Measurements from ENCODE around the gene NTNG1.

Gene NTNG1

DNA sequence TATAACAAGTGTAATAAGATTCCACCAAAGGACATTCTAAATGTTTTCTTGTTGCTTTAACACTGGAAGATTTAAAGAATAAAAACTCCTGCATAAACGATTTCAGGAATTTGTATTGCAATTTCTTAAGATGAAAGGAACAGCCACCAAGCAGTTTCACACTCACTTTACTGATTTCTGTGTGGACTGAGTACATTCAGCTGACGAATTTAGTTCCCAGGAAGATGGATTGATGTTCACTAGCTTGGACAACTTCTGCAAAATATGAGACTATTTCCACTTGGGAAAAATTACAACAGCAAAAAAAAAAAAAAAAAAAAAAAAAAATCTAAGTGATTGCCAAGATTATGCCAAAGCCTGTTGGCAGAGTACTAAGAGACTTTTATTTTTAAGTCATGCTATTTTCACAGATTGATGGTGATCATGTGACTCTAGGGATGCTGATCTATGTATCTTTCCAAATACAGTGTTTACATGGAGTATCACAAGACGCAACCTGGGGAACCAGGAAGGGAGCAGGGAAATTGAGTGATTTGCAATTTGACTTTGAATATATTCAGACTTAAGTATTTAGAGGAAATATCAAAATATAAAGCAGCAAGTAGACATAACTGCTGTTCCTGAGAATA is 341.0 kb downstream of the NTNG1 start:
- 100% methylated on average over 1 of the region's 3 CpGs for WGBS (ENCODE audit: insufficient coverage)
- H3K4me3 ChIP-seq (ENCODE audit: control insufficient read depth in 1 of 7, extremely low read depth in 1 of 7, insufficient read depth in 4 of 7, low read depth in 2 of 7, low read length in 6 of 7): no peak overlapping the region
- DNase-seq: no peak
- peaks cover 0 to 13% (median 5%) of the 10 kb centered on the region in 5 experiments for H3K27me3 ChIP-seq (replicated peaks in 2 of 5; ENCODE audit: control insufficient read depth in 4 of 5, insufficient read depth in 5 of 5, low read length in 4 of 5)
- H3K9me3 ChIP-seq (ENCODE audit: control extremely low read depth in 1 of 5, control insufficient read depth in 4 of 5, insufficient read depth in 2 of 5, low read depth in 1 of 5, low read length in 4 of 5): peaks cover 0 to 2% (median 0%) of the 10 kb centered on the region in 5 experiments
- H3K4me1 ChIP-seq (ENCODE audit: control extremely low read depth in 1 of 4, control insufficient read depth in 4 of 4, insufficient read depth in 4 of 4, low read length in 3 of 4): peaks cover 2 to 8% (median 5%) of the 10 kb centered on the region in 4 experiments
- no peaks in the 10 kb centered on the region for H3K36me3 ChIP-seq (ENCODE audit: control insufficient read depth in 4 of 4, insufficient read depth in 4 of 4, low read length in 3 of 4)
- CTCF ChIA-PET: no interaction called here
- POLR2A ChIA-PET: no interaction called here
- no peak overlapping the region for H3K27ac ChIP-seq (ENCODE audit: insufficient read depth in 1 of 2, low read depth in 1 of 2, low read length in 2 of 2, poor library complexity in 1 of 2, severe bottlenecking in 2 of 2)

DNA sequence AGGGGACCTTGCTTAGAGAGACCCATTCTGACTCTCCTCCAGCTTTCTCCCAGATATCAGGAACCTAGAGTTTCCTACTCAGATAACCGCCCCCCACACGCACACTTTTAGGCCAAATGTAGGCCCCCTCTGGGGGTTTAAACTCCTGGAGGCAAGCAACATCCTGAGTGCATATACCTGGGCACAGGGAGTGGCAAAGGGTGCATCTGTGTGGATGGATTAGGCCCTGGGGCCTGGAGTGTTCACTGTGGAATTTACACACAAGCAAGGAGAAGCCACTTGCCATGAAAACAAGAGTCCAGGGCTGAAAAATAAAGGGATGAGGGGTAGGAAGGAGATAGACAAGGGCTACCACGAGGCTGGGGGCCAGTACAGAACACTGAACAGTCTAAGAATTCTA is 343.1 kb downstream of the NTNG1 start:
- 94% methylated on average over 3 of the region's 3 CpGs for WGBS (ENCODE audit: insufficient coverage)
- CTCF ChIA-PET: no interaction called here

DNA sequence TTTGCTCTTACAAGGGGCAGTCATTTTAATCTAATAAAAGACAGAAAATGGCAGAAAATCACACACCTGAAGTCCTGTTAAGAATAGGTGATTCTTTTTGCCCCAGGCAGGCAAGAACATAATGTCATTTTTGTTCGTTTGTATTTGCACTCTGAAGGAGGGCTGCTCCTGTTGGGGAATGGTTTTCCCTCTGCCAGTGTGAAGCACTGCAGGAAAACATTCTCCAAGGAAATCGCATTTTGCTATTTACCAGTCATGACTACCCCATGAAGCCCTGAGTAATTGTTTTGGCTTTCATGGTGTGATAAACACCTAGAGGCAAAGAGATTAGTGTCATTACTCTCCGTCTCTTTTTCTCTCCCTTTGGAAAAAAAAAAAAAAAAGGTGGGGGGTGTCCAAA is 345.5 kb downstream of the NTNG1 start:
- WGBS (ENCODE audit: insufficient coverage): 80% methylated on average over 1 of the region's 3 CpGs
- DNase-seq: no peak
- no peaks in the 10 kb centered on the region for H3K4me1 ChIP-seq (ENCODE audit: control extremely low read depth in 1 of 4, control insufficient read depth in 4 of 4, insufficient read depth in 4 of 4, low read length in 3 of 4)
- H3K4me3 ChIP-seq (ENCODE audit: control insufficient read depth in 1 of 7, extremely low read depth in 1 of 7, insufficient read depth in 4 of 7, low read depth in 2 of 7, low read length in 6 of 7): no peak overlapping the region
- ChIA-PET CTCF (no interaction called here), POLR2A (interaction anchor here (0.6 kb wide), 1 partner anchor 111 kb away, joined by 4 read pairs; no protein-coding TSS in a partner anchor)
- H3K9me3 ChIP-seq (ENCODE audit: control extremely low read depth in 1 of 5, control insufficient read depth in 4 of 5, insufficient read depth in 2 of 5, low read depth in 1 of 5, low read length in 4 of 5): no peaks in the 10 kb centered on the region
- peaks cover 0 to 4% (median 0%) of the 10 kb centered on the region in 5 experiments for H3K27me3 ChIP-seq (replicated peaks in 2 of 5; ENCODE audit: control insufficient read depth in 4 of 5, insufficient read depth in 5 of 5, low read length in 4 of 5)
- H3K36me3 ChIP-seq (ENCODE audit: control insufficient read depth in 4 of 4, insufficient read depth in 4 of 4, low read length in 3 of 4): no peaks in the 10 kb centered on the region
- no peak overlapping the region for H3K27ac ChIP-seq (ENCODE audit: insufficient read depth in 1 of 2, low read depth in 1 of 2, low read length in 2 of 2, poor library complexity in 1 of 2, severe bottlenecking in 2 of 2)

More for the DNA sequence above, 343.1 kb downstream of the NTNG1 start:
- Histone ChIP-seq H3K9me3 (ENCODE audit: control extremely low read depth in 1 of 5, control insufficient read depth in 4 of 5, insufficient read depth in 2 of 5, low read depth in 1 of 5, low read length in 4 of 5) (no peaks in the 10 kb centered on the region), H3K4me3 (ENCODE audit: control insufficient read depth in 1 of 7, extremely low read depth in 1 of 7, insufficient read depth in 4 of 7, low read depth in 2 of 7, low read length in 6 of 7) (no peak overlapping the region), H3K27me3 (replicated peaks in 2 of 5; ENCODE audit: control insufficient read depth in 4 of 5, insufficient read depth in 5 of 5, low read length in 4 of 5) (peaks cover 0 to 13% (median 5%) of the 10 kb centered on the region in 5 experiments), H3K27ac (ENCODE audit: insufficient read depth in 1 of 2, low read depth in 1 of 2, low read length in 2 of 2, poor library complexity in 1 of 2, severe bottlenecking in 2 of 2) (no peak overlapping the region), H3K36me3 (ENCODE audit: control insufficient read depth in 4 of 4, insufficient read depth in 4 of 4, low read length in 3 of 4) (no peaks in the 10 kb centered on the region), H3K4me1 (ENCODE audit: control extremely low read depth in 1 of 4, control insufficient read depth in 4 of 4, insufficient read depth in 4 of 4, low read length in 3 of 4) (peaks cover 2 to 8% (median 5%) of the 10 kb centered on the region in 4 experiments)
- POLR2A ChIA-PET: no interaction called here
- DNase-seq: no peak

DNA sequence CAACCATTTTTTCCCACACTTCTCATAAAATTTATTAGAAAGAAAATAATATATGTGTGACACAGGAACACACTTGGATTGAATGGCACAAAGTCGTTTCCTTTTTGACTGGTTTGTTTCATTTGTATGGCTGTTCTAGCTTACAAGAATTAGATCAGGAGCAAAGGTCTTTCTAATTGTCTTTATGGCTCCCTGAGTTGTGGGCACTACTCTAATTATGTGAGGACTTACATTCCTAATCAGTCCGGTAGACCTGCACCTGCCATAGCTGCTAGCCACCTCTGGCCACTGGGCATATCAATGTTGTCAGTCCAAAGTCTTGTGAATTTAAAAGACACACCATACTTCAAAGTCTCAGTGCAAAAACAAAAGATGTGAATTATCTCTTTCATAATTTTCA is 346.7 kb downstream of the NTNG1 start:
- H3K27me3 ChIP-seq (replicated peaks in 2 of 5; ENCODE audit: control insufficient read depth in 4 of 5, insufficient read depth in 5 of 5, low read length in 4 of 5): peaks cover 0 to 4% (median 0%) of the 10 kb centered on the region in 5 experiments
- no peak overlapping the region for H3K4me3 ChIP-seq (ENCODE audit: control insufficient read depth in 1 of 7, extremely low read depth in 1 of 7, insufficient read depth in 4 of 7, low read depth in 2 of 7, low read length in 6 of 7)
- CTCF ChIA-PET: interaction anchor here (1.8 kb wide), 1 partner anchor 9 kb away, joined by 6 read pairs; no protein-coding TSS in a partner anchor
- no peak for DNase-seq
- POLR2A ChIA-PET: no interaction called here
- H3K4me1 ChIP-seq (ENCODE audit: control extremely low read depth in 1 of 4, control insufficient read depth in 4 of 4, insufficient read depth in 4 of 4, low read length in 3 of 4): no peaks in the 10 kb centered on the region
- no peaks in the 10 kb centered on the region for H3K36me3 ChIP-seq (ENCODE audit: control insufficient read depth in 4 of 4, insufficient read depth in 4 of 4, low read length in 3 of 4)
- WGBS (ENCODE audit: insufficient coverage): no CpG with 5 or more reads among the region's 2 CpGs
- no peak overlapping the region for H3K27ac ChIP-seq (ENCODE audit: insufficient read depth in 1 of 2, low read depth in 1 of 2, low read length in 2 of 2, poor library complexity in 1 of 2, severe bottlenecking in 2 of 2)
- H3K9me3 ChIP-seq (ENCODE audit: control extremely low read depth in 1 of 5, control insufficient read depth in 4 of 5, insufficient read depth in 2 of 5, low read depth in 1 of 5, low read length in 4 of 5): no peaks in the 10 kb centered on the region

DNA sequence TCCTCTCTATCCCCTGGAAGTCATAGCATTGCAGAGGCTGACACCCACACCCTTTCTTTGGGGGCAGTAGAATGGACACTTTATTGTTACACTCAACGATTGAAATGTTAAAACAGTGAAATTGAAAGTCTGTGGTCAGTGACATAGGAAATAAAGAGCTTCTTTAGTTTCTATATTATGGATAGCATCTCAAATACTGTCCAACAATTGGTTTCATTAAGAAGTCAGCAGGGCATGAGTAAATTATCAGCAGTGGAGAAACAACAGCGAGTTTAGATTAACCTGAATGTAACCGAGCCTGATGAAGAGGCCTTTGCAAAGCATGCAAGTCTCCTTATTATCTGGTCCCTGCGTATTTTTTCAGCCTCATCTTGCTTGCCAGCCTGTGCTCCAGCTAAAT is 350.7 kb downstream of the NTNG1 start:
- ChIA-PET CTCF (interaction anchor here (1.7 kb wide), 1 partner anchor 38 kb away, joined by 6 read pairs; no protein-coding TSS in a partner anchor), POLR2A (interaction anchor here (0.6 kb wide), 1 partner anchor 87 kb away, joined by 3 read pairs; no protein-coding TSS in a partner anchor)
- Histone ChIP-seq H3K4me1 (ENCODE audit: control extremely low read depth in 1 of 4, control insufficient read depth in 4 of 4, insufficient read depth in 4 of 4, low read length in 3 of 4) (no peaks in the 10 kb centered on the region), H3K27ac (ENCODE audit: insufficient read depth in 1 of 2, low read depth in 1 of 2, low read length in 2 of 2, poor library complexity in 1 of 2, severe bottlenecking in 2 of 2) (no peak overlapping the region), H3K9me3 (ENCODE audit: control extremely low read depth in 1 of 5, control insufficient read depth in 4 of 5, insufficient read depth in 2 of 5, low read depth in 1 of 5, low read length in 4 of 5) (no peaks in the 10 kb centered on the region), H3K4me3 (ENCODE audit: control insufficient read depth in 1 of 7, extremely low read depth in 1 of 7, insufficient read depth in 4 of 7, low read depth in 2 of 7, low read length in 6 of 7) (no peak overlapping the region), H3K27me3 (replicated peaks in 2 of 5; ENCODE audit: control insufficient read depth in 4 of 5, insufficient read depth in 5 of 5, low read length in 4 of 5) (no peaks in the 10 kb centered on the region), H3K36me3 (ENCODE audit: control insufficient read depth in 4 of 4, insufficient read depth in 4 of 4, low read length in 3 of 4) (no peaks in the 10 kb centered on the region)
- WGBS (ENCODE audit: insufficient coverage): 92% methylated on average over 3 of the region's 4 CpGs
- DNase-seq: no peak

DNA sequence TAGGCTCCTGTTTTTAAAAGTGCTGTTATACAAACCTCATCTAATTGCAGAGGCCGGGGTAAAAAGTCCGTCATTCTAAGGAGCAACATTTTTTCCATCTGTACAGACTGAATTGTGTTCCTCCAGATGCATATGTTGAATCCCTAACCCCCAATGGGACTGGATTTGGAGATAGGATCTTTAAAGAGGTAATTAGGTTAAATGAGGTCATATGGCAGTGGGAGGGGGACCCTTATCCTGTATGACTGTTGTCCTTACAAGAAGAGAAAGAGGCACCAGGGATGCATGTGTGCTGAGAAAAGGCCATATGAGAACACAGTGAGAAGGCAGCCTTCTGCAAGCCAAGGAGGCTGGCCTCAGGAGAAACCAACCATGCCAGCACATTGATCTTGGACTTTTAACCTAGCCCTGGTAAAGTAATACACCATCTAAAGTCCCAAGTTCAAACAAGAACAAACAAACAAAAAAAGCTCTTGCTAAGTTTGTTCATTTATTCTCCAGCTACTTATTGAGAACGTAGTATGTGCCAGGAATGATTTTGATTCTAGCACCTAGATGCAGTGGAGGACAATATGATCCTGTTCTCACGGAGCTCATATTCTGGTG is 352.4 kb downstream of the NTNG1 start:
- H3K27ac ChIP-seq (ENCODE audit: insufficient read depth in 1 of 2, low read depth in 1 of 2, low read length in 2 of 2, poor library complexity in 1 of 2, severe bottlenecking in 2 of 2): no peak overlapping the region
- 94% methylated on average over 4 of the region's 4 CpGs for WGBS (ENCODE audit: insufficient coverage)
- H3K4me3 ChIP-seq (ENCODE audit: control insufficient read depth in 1 of 7, extremely low read depth in 1 of 7, insufficient read depth in 4 of 7, low read depth in 2 of 7, low read length in 6 of 7): no peak overlapping the region
- H3K27me3 ChIP-seq (replicated peaks in 2 of 5; ENCODE audit: control insufficient read depth in 4 of 5, insufficient read depth in 5 of 5, low read length in 4 of 5): no peaks in the 10 kb centered on the region
- H3K9me3 ChIP-seq (ENCODE audit: control extremely low read depth in 1 of 5, control insufficient read depth in 4 of 5, insufficient read depth in 2 of 5, low read depth in 1 of 5, low read length in 4 of 5): no peaks in the 10 kb centered on the region
- CTCF ChIA-PET: no interaction called here
- no peak for DNase-seq
- POLR2A ChIA-PET: no interaction called here
- no peaks in the 10 kb centered on the region for H3K36me3 ChIP-seq (ENCODE audit: control insufficient read depth in 4 of 4, insufficient read depth in 4 of 4, low read length in 3 of 4)
- no peaks in the 10 kb centered on the region for H3K4me1 ChIP-seq (ENCODE audit: control extremely low read depth in 1 of 4, control insufficient read depth in 4 of 4, insufficient read depth in 4 of 4, low read length in 3 of 4)

DNA sequence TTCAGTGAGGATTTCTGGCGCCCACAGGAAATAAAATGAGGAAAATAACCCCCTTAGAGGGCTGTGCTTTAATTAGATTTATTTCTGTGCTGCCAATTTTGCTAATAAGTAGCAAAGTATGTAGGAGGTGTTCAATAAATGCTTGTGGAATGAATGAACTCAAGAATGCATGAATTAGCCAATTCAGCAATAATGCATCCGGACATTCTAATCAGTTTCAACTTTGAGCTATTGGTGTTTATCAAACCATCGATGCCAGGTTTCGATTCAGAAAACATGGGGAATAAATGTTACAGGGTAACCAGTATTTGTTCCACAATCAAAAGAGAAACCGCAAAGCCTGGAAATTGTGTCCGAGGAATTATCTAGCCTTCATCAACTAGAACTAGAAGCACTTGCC is 353.2 kb downstream of the NTNG1 start:
- no peaks in the 10 kb centered on the region for H3K27me3 ChIP-seq (replicated peaks in 2 of 5; ENCODE audit: control insufficient read depth in 4 of 5, insufficient read depth in 5 of 5, low read length in 4 of 5)
- POLR2A ChIA-PET: no interaction called here
- WGBS (ENCODE audit: insufficient coverage): 95% methylated on average over 6 of the region's 6 CpGs
- no peaks in the 10 kb centered on the region for H3K9me3 ChIP-seq (ENCODE audit: control extremely low read depth in 1 of 5, control insufficient read depth in 4 of 5, insufficient read depth in 2 of 5, low read depth in 1 of 5, low read length in 4 of 5)
- H3K4me3 ChIP-seq (ENCODE audit: control insufficient read depth in 1 of 7, extremely low read depth in 1 of 7, insufficient read depth in 4 of 7, low read depth in 2 of 7, low read length in 6 of 7): no peak overlapping the region
- peaks cover 0 to 2% (median 0%) of the 10 kb centered on the region in 4 experiments for H3K4me1 ChIP-seq (ENCODE audit: control extremely low read depth in 1 of 4, control insufficient read depth in 4 of 4, insufficient read depth in 4 of 4, low read length in 3 of 4)
- H3K27ac ChIP-seq (ENCODE audit: insufficient read depth in 1 of 2, low read depth in 1 of 2, low read length in 2 of 2, poor library complexity in 1 of 2, severe bottlenecking in 2 of 2): no peak overlapping the region
- DNase-seq: no peak
- CTCF ChIA-PET: no interaction called here
- H3K36me3 ChIP-seq (ENCODE audit: control insufficient read depth in 4 of 4, insufficient read depth in 4 of 4, low read length in 3 of 4): no peaks in the 10 kb centered on the region

Measured in common myeloid progenitor, CD34-positive (primary cell).